Transverse colon (tissue), 4 donors: Measurements from ENCODE around the gene ELF3.

Source experiments
- CTCF ChIP-seq, 5 experiments: fragments of 200-600 bp in 3 of 5; fragments of 450-650 bp in 2 of 5; sonication (generic) in 3 of 5; IDR thresholded peaks; 1 replicate in 2 of 5; 2 replicates in 3 of 5; pipeline ENCODE4 v1.5.1; 2016 to 2017; ENCODE audit warnings: antibody characterized with exemption in 5 of 5, inconsistent platforms in 3 of 5, mild to moderate bottlenecking in 2 of 5, moderate library complexity in 1 of 5
- POLR2A ChIP-seq: fragments of 450-650 bp; IDR thresholded peaks from one replicate; pipeline ENCODE4 v1.6.1; 2016; ENCODE audit warnings: antibody characterized with exemption, mild to moderate bottlenecking, moderate library complexity
- POLR2AphosphoS5 ChIP-seq, 3 donors: sonication (generic); formaldehyde crosslinking; IDR thresholded peaks; one replicate each; pipeline ENCODE4 v1.6.1; 2016; ENCODE audit warnings: antibody characterized with exemption in 3 of 3

GRCh38 chr1:201990427-201990826, 20.0 kb upstream of the ELF3 start:
- no peak for TF ChIP-seq POLR2AphosphoS5 (IDR thresholded peaks at IDR 0.05)
- no peak for TF ChIP-seq CTCF (IDR thresholded peaks at IDR 0.05)
- no peak for TF ChIP-seq POLR2A
